ENCODE results near the gene ERAP2.

DNA sequence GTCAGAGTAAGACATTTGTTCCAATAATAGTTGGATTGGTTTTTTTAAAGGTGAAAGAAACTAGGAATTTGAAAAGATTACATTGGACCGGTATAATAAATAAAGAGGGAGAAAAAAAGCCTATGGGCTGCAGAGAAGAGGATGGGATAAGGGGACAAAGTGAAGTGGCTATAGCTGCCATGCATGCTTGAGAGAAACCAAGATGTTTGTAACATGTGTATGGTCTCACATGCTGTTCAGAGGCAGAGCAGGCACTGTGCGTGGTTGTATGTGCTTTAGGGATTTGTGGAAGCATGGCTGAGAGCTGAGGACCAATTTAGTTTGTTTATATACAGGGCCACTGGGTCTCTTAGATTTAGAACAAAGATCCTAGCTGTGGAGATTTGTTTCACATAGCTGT lies 92.3 kb downstream of the ERAP2 start:
- TF ChIP-seq, protein P1, sequence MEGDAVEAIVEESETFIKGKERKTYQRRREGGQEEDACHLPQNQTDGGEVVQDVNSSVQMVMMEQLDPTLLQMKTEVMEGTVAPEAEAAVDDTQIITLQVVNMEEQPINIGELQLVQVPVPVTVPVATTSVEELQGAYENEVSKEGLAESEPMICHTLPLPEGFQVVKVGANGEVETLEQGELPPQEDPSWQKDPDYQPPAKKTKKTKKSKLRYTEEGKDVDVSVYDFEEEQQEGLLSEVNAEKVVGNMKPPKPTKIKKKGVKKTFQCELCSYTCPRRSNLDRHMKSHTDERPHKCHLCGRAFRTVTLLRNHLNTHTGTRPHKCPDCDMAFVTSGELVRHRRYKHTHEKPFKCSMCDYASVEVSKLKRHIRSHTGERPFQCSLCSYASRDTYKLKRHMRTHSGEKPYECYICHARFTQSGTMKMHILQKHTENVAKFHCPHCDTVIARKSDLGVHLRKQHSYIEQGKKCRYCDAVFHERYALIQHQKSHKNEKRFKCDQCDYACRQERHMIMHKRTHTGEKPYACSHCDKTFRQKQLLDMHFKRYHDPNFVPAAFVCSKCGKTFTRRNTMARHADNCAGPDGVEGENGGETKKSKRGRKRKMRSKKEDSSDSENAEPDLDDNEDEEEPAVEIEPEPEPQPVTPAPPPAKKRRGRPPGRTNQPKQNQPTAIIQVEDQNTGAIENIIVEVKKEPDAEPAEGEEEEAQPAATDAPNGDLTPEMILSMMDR (IDR thresholded peaks at IDR 0.05) = no peak
- no peak for TF ChIP-seq POLR2A (IDR thresholded peaks at IDR 0.05)
- TF ChIP-seq EP300 (IDR thresholded peaks at IDR 0.05) = no peak
- TF ChIP-seq POLR2AphosphoS5 (IDR thresholded peaks at IDR 0.05) = no peak
